AG04449 (cell line): ENCODE results near the gene TAGLN2.

Experiments used
- CTCF ChIA-PET: fragments of 350-600 bp; formaldehyde crosslinking; extraction: SDS; loops from one replicate; lab custom pipeline; 2021; ENCODE audit warnings: antibody characterized with exemption; lab: Yijun Ruan, JAX
- POLR2A ChIA-PET: fragments of 400-600, 350-600 bp; formaldehyde crosslinking; extraction: SDS; loops from one replicate; lab custom pipeline; 2020; ENCODE audit warnings: antibody characterized with exemption, inconsistent platforms; lab: Yijun Ruan, JAX
- DNase-seq: peaks from one replicate; pipeline ENCODE4 v3.0.0-alpha.2; 2010; ENCODE audit warnings: low read depth, low spot score
- H3K4me3 ChIP-seq: 2 replicates; pipeline ENCODE4 v1.5.1; 2011; ENCODE audit warnings: low read depth, mild to moderate bottlenecking, control low read depth, low read length
- TF ChIP-seq, protein P1 (sequence below): IDR thresholded peaks from one replicate; pipeline ENCODE4 v1.5.1; 2011; ENCODE audit warnings: mild to moderate bottlenecking, moderate library complexity, low read length, control low read depth, inconsistent platforms; ENCODE audit not compliant: insufficient read depth; ENCODE audit errors: missing control alignments

TAGLN2 gene

DNA sequence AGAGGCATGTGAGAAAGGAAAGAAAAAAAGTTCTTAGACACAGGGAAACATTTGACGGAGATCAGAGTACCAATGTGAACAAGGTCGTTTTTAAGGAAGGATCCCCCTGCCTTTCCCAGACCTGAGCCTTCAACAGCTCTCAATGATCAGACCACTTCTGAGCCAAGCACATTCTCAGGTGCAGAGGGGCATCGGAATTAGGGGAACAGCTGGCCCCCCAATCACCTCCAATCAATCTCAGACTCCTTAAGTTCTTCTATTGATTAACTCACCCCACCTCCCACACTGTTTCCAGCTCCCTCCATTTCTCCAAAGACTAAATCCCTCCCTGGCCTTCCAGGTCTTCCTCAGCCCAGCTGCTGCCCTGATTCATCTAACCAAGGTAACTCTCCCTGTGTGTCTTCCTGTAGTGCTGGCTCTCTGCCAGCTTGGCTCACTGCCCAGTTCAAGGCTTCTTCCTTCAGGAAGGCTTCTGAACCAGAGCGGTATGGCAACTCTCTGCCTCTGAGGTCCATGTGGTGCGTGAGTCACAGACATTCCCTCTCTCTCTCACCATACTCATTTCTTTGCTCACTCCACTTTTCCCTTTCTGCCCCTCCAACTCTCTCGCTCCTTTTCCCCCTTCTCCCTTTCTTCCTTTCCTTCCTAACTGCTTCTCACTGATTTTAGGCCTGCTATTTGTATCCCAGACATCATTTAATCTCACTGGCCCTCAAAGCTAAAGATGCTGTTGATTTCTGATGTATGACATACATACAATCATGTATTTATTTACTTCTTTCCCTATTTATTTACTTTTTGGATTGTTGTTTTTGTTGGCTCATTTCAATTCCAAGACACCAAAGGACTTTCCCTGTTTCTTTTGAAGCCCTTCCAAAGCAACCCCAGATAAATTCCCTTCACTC lies 43.4 kb downstream of the TAGLN2 start:
- TF ChIP-seq, protein P1, sequence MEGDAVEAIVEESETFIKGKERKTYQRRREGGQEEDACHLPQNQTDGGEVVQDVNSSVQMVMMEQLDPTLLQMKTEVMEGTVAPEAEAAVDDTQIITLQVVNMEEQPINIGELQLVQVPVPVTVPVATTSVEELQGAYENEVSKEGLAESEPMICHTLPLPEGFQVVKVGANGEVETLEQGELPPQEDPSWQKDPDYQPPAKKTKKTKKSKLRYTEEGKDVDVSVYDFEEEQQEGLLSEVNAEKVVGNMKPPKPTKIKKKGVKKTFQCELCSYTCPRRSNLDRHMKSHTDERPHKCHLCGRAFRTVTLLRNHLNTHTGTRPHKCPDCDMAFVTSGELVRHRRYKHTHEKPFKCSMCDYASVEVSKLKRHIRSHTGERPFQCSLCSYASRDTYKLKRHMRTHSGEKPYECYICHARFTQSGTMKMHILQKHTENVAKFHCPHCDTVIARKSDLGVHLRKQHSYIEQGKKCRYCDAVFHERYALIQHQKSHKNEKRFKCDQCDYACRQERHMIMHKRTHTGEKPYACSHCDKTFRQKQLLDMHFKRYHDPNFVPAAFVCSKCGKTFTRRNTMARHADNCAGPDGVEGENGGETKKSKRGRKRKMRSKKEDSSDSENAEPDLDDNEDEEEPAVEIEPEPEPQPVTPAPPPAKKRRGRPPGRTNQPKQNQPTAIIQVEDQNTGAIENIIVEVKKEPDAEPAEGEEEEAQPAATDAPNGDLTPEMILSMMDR = no peak
- POLR2A ChIA-PET = interaction anchor here (0.7 to 1.4 kb wide), 3 partner anchors 8 to 83 kb away, joined by 3 read pairs; no protein-coding TSS in a partner anchor
- H3K4me3 ChIP-seq = no peak overlapping the region
- CTCF ChIA-PET = interaction anchor here (0.9 to 5.7 kb wide), 7 partner anchors 9 to 125 kb away, joined by 4 to 89 read pairs (median 9); partner anchors contain the start of gene DUSP23
- peak; percentile 83 for DNase-seq

GRCh38 chr1:159880430-159880829 lies 44.9 kb downstream of the TAGLN2 start:
- CTCF ChIA-PET = interaction anchor here (1.2 to 5.7 kb wide), 8 partner anchors 7 to 127 kb away, joined by 3 to 89 read pairs (median 8); partner anchors contain the start of gene DUSP23
- no peak overlapping the region for H3K4me3 ChIP-seq
- POLR2A ChIA-PET = interaction anchor here (1.4 kb wide), 1 partner anchor 9 kb away, joined by 3 read pairs; no protein-coding TSS in a partner anchor
- no peak for DNase-seq
- TF ChIP-seq, protein P1 = no peak

DNA sequence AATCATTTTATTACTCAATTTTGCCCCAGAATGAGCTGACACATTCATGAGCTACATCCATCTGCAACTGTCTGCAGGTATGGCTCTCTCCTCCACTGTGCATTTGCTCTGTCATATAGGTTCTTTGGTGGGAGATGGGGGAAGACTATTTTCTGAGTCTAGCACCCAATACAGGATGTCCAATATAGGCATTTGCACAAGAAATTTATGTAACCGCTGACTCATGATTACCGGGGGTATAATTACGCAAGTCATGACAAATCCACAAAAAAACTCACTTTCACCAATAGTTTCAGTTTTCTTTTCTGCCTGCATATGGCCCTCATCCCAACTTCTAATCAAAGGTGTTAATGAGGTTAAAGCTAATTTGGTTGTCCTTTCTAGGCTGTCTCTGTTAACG lies 45.3 kb downstream of the TAGLN2 start:
- DNase-seq = no peak
- ChIA-PET CTCF (interaction anchor here (1.2 to 5.7 kb wide), 7 partner anchors 10 to 127 kb away, joined by 3 to 89 read pairs (median 9); partner anchors contain the start of gene DUSP23), POLR2A (no interaction called here)
- TF ChIP-seq, protein P1 = no peak
- H3K4me3 ChIP-seq = no peak overlapping the region

DNA sequence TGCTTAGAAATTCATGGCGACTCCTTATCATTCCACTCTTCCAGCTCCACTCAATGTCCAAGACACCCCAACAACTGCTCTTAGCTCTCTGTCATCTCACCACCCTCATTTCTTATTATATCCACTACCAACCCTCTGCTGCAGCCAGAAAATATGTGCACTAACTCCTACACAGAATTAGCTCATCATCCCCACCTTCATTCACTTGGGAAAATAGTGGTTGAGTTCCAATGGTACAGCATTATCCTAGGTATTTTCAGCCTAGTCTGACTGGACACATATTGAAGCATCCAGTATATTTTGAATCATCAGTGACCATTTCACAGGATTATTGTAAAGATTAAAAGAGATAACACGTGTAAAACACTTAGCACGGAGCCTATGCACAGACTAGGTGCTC lies 46.2 kb downstream of the TAGLN2 start:
- POLR2A ChIA-PET = no interaction called here
- TF ChIP-seq, protein P1 = no peak
- CTCF ChIA-PET = interaction anchor here (0.8 to 5.7 kb wide), 6 partner anchors 10 to 128 kb away, joined by 3 to 89 read pairs (median 4); no protein-coding TSS in a partner anchor
- no peak for DNase-seq
- H3K4me3 ChIP-seq = no peak overlapping the region

DNA sequence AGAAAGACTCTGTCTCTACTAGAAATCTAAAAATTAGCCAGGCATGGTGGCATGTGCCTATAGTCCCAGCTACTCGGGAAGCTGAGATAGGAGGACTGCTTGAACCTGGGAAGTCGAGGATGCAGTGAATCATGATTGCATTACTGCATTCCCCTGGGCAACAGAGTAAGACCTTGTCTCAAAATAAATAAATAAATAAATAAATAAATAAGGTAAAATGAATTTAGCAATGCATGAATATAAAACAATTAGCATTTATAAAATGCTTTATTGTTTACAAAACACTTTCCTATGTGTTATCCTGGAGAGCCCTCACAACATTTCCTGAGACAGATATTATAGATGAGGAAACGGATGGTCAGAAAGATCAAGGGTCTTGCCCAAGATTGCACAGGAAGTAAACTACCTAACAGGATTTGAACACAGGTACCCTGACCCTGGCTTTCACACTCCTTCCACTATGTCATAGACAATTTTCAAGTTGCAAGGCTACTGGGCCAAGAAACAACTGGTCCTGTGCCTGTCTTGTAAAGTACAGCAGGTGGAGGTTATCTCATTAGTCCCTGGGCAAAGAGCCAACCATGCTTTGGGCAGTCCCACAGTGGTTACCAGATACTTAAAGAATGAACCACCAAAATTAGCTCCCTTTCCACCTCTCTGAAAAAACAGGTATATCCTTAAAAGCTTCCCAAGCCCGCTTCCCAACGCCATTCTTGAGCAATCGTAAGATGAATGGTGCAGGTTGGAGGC lies 47.4 kb downstream of the TAGLN2 start:
- TF ChIP-seq, protein P1 = no peak
- ChIA-PET POLR2A (no interaction called here), CTCF (interaction anchor here (1.1 to 5.7 kb wide), 5 partner anchors 9 to 130 kb away, joined by 4 to 89 read pairs (median 5); no protein-coding TSS in a partner anchor)
- H3K4me3 ChIP-seq = no peak overlapping the region
- no peak for DNase-seq
